Loucy (cell line): ENCODE measurements around the gene PLVAP.

Experiments used
- H2AFZ ChIP-seq: fragments of 200-600 bp; sonication (generic); 2 replicates; pipeline ENCODE4 v1.6.0; 2016; ENCODE audit warnings: antibody characterized with exemption, mild to moderate bottlenecking, low read length, moderate library complexity
- H3F3A ChIP-seq: fragments of 200-600 bp; 2 replicates; pipeline ENCODE4 v1.6.0; 2016; ENCODE audit warnings: antibody characterized with exemption, low read depth, mild to moderate bottlenecking
- H3K27me3 ChIP-seq: fragments of 200-600 bp; sonication (generic); 2 replicates; pipeline ENCODE4 v1.6.1; 2014; ENCODE audit warnings: low read length, mild to moderate bottlenecking; ENCODE audit not compliant: insufficient read depth, poor library complexity, severe bottlenecking
- H3K36me3 ChIP-seq: fragments of 200-600 bp; sonication (generic); 2 replicates; pipeline ENCODE4 v1.6.1; 2016; ENCODE audit warnings: low read length; ENCODE audit not compliant: insufficient read depth
- H3K4me1 ChIP-seq: fragments of 200-600 bp; sonication (generic); 2 replicates; pipeline ENCODE4 v1.5.1; 2014; ENCODE audit warnings: low read length, mild to moderate bottlenecking; ENCODE audit not compliant: insufficient read depth, poor library complexity, severe bottlenecking
- H3K4me2 ChIP-seq: fragments of 200-600 bp; sonication (generic); 2 replicates; pipeline ENCODE4 v1.6.0; 2014; ENCODE audit warnings: antibody characterized with exemption, low read length, low read depth, mild to moderate bottlenecking; ENCODE audit not compliant: poor library complexity, severe bottlenecking
- H3K4me3 ChIP-seq: fragments of 200-600 bp; sonication (generic); 2 replicates; pipeline ENCODE4 v1.5.1; 2014; ENCODE audit warnings: low read length, mild to moderate bottlenecking, mixed read lengths; ENCODE audit not compliant: poor library complexity, severe bottlenecking
- H3K79me2 ChIP-seq: fragments of 200-600 bp; sonication (generic); 2 replicates; pipeline ENCODE4 v1.6.1; 2014; ENCODE audit warnings: low read length; ENCODE audit not compliant: insufficient read depth
- H3K9ac ChIP-seq: fragments of 200-600 bp; sonication (generic); 2 replicates; pipeline ENCODE4 v1.6.0; 2014; ENCODE audit warnings: mild to moderate bottlenecking, low read depth, low read length, moderate library complexity; ENCODE audit not compliant: poor library complexity, severe bottlenecking
- H3K9me2 ChIP-seq: fragments of 200-600 bp; sonication (generic); replicated peaks from 2 replicates; pipeline ENCODE4 v1.6.1; 2016; ENCODE audit warnings: low read depth, low read length, mixed read lengths
- H3K9me3 ChIP-seq: fragments of 200-600 bp; sonication (generic); 2 replicates; pipeline ENCODE4 v1.6.1; 2014; ENCODE audit warnings: mild to moderate bottlenecking, antibody characterized with exemption, low read length, low read depth; ENCODE audit not compliant: insufficient read depth
- H4K20me1 ChIP-seq: fragments of 200-600 bp; sonication (generic); 2 replicates; pipeline ENCODE4 v1.6.0; 2014; ENCODE audit warnings: antibody characterized with exemption, low read length, mild to moderate bottlenecking; ENCODE audit not compliant: insufficient read depth, poor library complexity, severe bottlenecking
- CTCF ChIP-seq: fragments of 200-600 bp; sonication (generic); conservative IDR thresholded peaks from 2 replicates; pipeline ENCODE4 v1.5.1; 2014; ENCODE audit warnings: mild to moderate bottlenecking, antibody characterized with exemption, low read length
- EZH2phosphoT487 ChIP-seq: fragments of 200-600 bp; IDR thresholded peaks from 2 replicates; pipeline ENCODE4 v1.6.1; 2018; ENCODE audit warnings: antibody characterized with exemption, mild to moderate bottlenecking, moderate library complexity, borderline replicate concordance

The PLVAP gene

GRCh38 chr19:17325133-17325532 is 52.0 kb downstream of the PLVAP start:
- H3K9me3 ChIP-seq = no peaks in the 10 kb centered on the region
- H3K4me1 ChIP-seq = no peaks in the 10 kb centered on the region
- H4K20me1 ChIP-seq = no peaks in the 10 kb centered on the region
- TF ChIP-seq EZH2phosphoT487 (no peak), CTCF (no peak)
- no peak overlapping the region for H3K9ac ChIP-seq
- no peak overlapping the region for H2AFZ ChIP-seq
- H3K27me3 ChIP-seq = no peaks in the 10 kb centered on the region
- no peaks in the 10 kb centered on the region for H3K9me2 ChIP-seq
- peaks cover 17% of the 10 kb centered on the region; the same call in 1 of the 2 replicates for H3K36me3 ChIP-seq
- no peaks in the 10 kb centered on the region for H3F3A ChIP-seq
- no peaks in the 10 kb centered on the region for H3K79me2 ChIP-seq
- H3K4me2 ChIP-seq = no peak overlapping the region
- H3K4me3 ChIP-seq = no peak overlapping the region

- Histone ChIP-seq H3K27me3 (no peaks in the 10 kb centered on the region), H3K9me3 (no peaks in the 10 kb centered on the region), H3K79me2 (no peaks in the 10 kb centered on the region), H3K9ac (no peak overlapping the region), H2AFZ (no peak overlapping the region), H3K4me3 (no peak overlapping the region), H3K4me2 (no peak overlapping the region), H3F3A (no peaks in the 10 kb centered on the region), H3K9me2 (no peaks in the 10 kb centered on the region), H3K4me1 (no peaks in the 10 kb centered on the region), H3K36me3 (peaks cover 23% of the 10 kb centered on the region; the same call in 1 of the 2 replicates), H4K20me1 (no peaks in the 10 kb centered on the region)
- no peak for TF ChIP-seq EZH2phosphoT487
- TF ChIP-seq CTCF = no peak
These were observed 52.6 kb downstream of the PLVAP start for GRCh38 chr19:17324357-17325114.

GRCh38 chr19:17323964-17324332 is 53.2 kb downstream of the PLVAP start:
- Histone ChIP-seq H3K9me2 (no peaks in the 10 kb centered on the region), H3K27me3 (no peaks in the 10 kb centered on the region), H3K4me3 (no peak overlapping the region)

More at GRCh38 chr19:17323964-17324332, 53.2 kb downstream of the PLVAP start:
- Histone ChIP-seq H3F3A (no peaks in the 10 kb centered on the region), H3K9ac (no peak overlapping the region), H3K79me2 (no peaks in the 10 kb centered on the region), H3K4me2 (no peak overlapping the region), H3K9me3 (no peaks in the 10 kb centered on the region), H3K4me1 (no peaks in the 10 kb centered on the region), H4K20me1 (no peaks in the 10 kb centered on the region), H2AFZ (no peak overlapping the region), H3K36me3 (peaks cover 29% of the 10 kb centered on the region; the same call in 1 of the 2 replicates)
- TF ChIP-seq CTCF (no peak), EZH2phosphoT487 (no peak)
